H9 (cell line): ENCODE data around the gene RNU2-63P. TPM values are rescaled to one million over a fixed set of nuclear protein-coding genes. Genes with fewer than 3 reads are reported as not detected.
"Not testable (repeated sequence)": the region's sequence is repeated elsewhere in the genome, so short reads cannot be mapped to it uniquely, and the experiment has no call there.

Experiments used
- DNase-seq: peaks from one replicate; pipeline ENCODE4 v3.0.0-alpha.2; 2017
- H2AFZ ChIP-seq: one replicate; pipeline ENCODE4 v1.6.1; 2013; ENCODE audit warnings: mild to moderate bottlenecking, low read length, control low read depth, moderate library complexity
- H2AK5ac ChIP-seq: 2 replicates; pipeline ENCODE4 v1.6.1; 2013; ENCODE audit warnings: low read length, control low read depth, mixed read lengths; ENCODE audit not compliant: insufficient read length
- H2BK120ac ChIP-seq: one replicate; pipeline ENCODE4 v1.6.1; 2013; ENCODE audit warnings: low read depth, mild to moderate bottlenecking, low read length, control low read depth, inconsistent platforms; ENCODE audit not compliant: poor library complexity, severe bottlenecking
- H2BK12ac ChIP-seq: 2 replicates; pipeline ENCODE4 v1.6.1; 2013; ENCODE audit warnings: low read length, control low read depth, mixed read lengths, low read depth; ENCODE audit not compliant: insufficient read length
- H2BK15ac ChIP-seq: 2 replicates; pipeline ENCODE4 v1.6.1; 2013; ENCODE audit warnings: low read depth, low read length, control low read depth
- H2BK20ac ChIP-seq: one replicate; pipeline ENCODE4 v1.6.1; 2013; ENCODE audit warnings: low read depth, mild to moderate bottlenecking, low read length, control low read depth, inconsistent platforms; ENCODE audit not compliant: poor library complexity, severe bottlenecking
- H2BK5ac ChIP-seq: 2 replicates; pipeline ENCODE4 v1.6.1; 2013; ENCODE audit warnings: low read length, control low read depth, mixed read lengths; ENCODE audit not compliant: insufficient read length
- H3K14ac ChIP-seq: 2 replicates; pipeline ENCODE4 v1.6.1; 2013; ENCODE audit warnings: low read length, control low read depth; ENCODE audit not compliant: insufficient read depth
- H3K18ac ChIP-seq: 2 replicates; pipeline ENCODE4 v1.6.1; 2013; ENCODE audit warnings: low read depth, mild to moderate bottlenecking, mixed read lengths, low read length, control low read depth; ENCODE audit not compliant: insufficient read length
- H3K23ac ChIP-seq: 2 replicates; pipeline ENCODE4 v1.6.1; 2013; ENCODE audit warnings: low read length, control low read depth, mixed read lengths, low read depth; ENCODE audit not compliant: insufficient read length
- H3K23me2 ChIP-seq: 2 replicates; pipeline ENCODE4 v1.6.1; 2013; ENCODE audit warnings: low read depth, mild to moderate bottlenecking, mixed read lengths, low read length, control low read depth; ENCODE audit not compliant: insufficient read length, poor library complexity, severe bottlenecking
- H3K27ac ChIP-seq: 2 replicates; pipeline ENCODE4 v1.5.1; 2013; ENCODE audit warnings: low read length, control low read depth, mixed read lengths, low read depth; ENCODE audit not compliant: insufficient read length
- H3K27me3 ChIP-seq: 2 replicates; pipeline ENCODE4 v1.6.1; 2013; ENCODE audit warnings: low read length, control low read depth, inconsistent platforms; ENCODE audit not compliant: insufficient read depth
- H3K4ac ChIP-seq: 2 replicates; pipeline ENCODE4 v1.6.1; 2013; ENCODE audit warnings: low read depth, mild to moderate bottlenecking, control low read depth, inconsistent platforms, low read length, moderate library complexity
- H3K4me1 ChIP-seq: 2 replicates; pipeline ENCODE4 v1.6.1; 2013; ENCODE audit warnings: low read length, control low read depth, inconsistent platforms; ENCODE audit not compliant: insufficient read depth
- H3K4me2 ChIP-seq: 2 replicates; pipeline ENCODE4 v1.6.1; 2013; ENCODE audit warnings: low read length, control low read depth, mixed read lengths; ENCODE audit not compliant: insufficient read length, insufficient read depth
- H3K56ac ChIP-seq: 2 replicates; pipeline ENCODE4 v1.6.1; 2013; ENCODE audit warnings: low read depth, mild to moderate bottlenecking, mixed read lengths, low read length, control low read depth; ENCODE audit not compliant: insufficient read length
- H3K79me1 ChIP-seq: 2 replicates; pipeline ENCODE4 v1.6.1; 2013; ENCODE audit warnings: low read depth, mild to moderate bottlenecking, moderate library complexity, low read length, control low read depth, inconsistent platforms; ENCODE audit not compliant: insufficient read depth, poor library complexity, severe bottlenecking
- H3K79me2 ChIP-seq: 2 replicates; pipeline ENCODE4 v1.6.1; 2013; ENCODE audit warnings: low read length, control low read depth, inconsistent platforms; ENCODE audit not compliant: insufficient read depth
- H3K9ac ChIP-seq: 2 replicates; pipeline ENCODE4 v1.6.1; 2013; ENCODE audit warnings: low read length, control low read depth, mixed read lengths; ENCODE audit not compliant: insufficient read length; ENCODE audit errors: extremely low read depth
- H3K9me3 ChIP-seq: one replicate; pipeline ENCODE4 v1.6.1; 2013; ENCODE audit warnings: low read depth, low read length, inconsistent platforms; ENCODE audit not compliant: control insufficient read depth
- H3T11ph ChIP-seq: one replicate; pipeline ENCODE4 v1.6.1; 2013; ENCODE audit warnings: mild to moderate bottlenecking, low read length, control low read depth, inconsistent platforms
- H4K20me1 ChIP-seq: one replicate; pipeline ENCODE4 v1.6.1; 2013; ENCODE audit not compliant: control insufficient read depth, insufficient read length, insufficient read depth
- H4K5ac ChIP-seq: 2 replicates; pipeline ENCODE4 v1.6.1; 2013; ENCODE audit warnings: low read depth, mild to moderate bottlenecking, mixed read lengths, low read length, control low read depth; ENCODE audit not compliant: insufficient read length
- H4K8ac ChIP-seq: replicated peaks from 2 replicates; pipeline ENCODE4 v1.6.1; 2013; ENCODE audit warnings: low read length, control low read depth, mixed read lengths, low read depth; ENCODE audit not compliant: insufficient read length
- H4K91ac ChIP-seq: 2 replicates; pipeline ENCODE4 v1.6.1; 2013; ENCODE audit warnings: low read depth, mild to moderate bottlenecking, moderate library complexity, mixed read lengths, low read length, control low read depth; ENCODE audit not compliant: insufficient read length
- H3K27ac Mint-ChIP-seq, 3 experiments: 2 replicates in 2 of 3; 3 replicates in 1 of 3; pipeline ENCODE4 v1.8.0; 2020 to 2021; ENCODE audit warnings: mixed read lengths in 3 of 3, mild to moderate bottlenecking in 1 of 3, moderate library complexity in 1 of 3
- H3K27me3 Mint-ChIP-seq: 2 replicates; pipeline ENCODE4 v1.8.0; 2021; ENCODE audit warnings: low read depth, mild to moderate bottlenecking, moderate library complexity, mixed read lengths
- H3K36me3 Mint-ChIP-seq, 3 experiments: 2 replicates in 2 of 3; 3 replicates in 1 of 3; pipeline ENCODE4 v1.8.0; 2020 to 2021; ENCODE audit warnings: low read depth in 3 of 3, mixed read lengths in 3 of 3; ENCODE audit not compliant: insufficient read depth in 1 of 3
- H3K4me1 Mint-ChIP-seq, 2 experiments: 2 replicates each; pipeline ENCODE4 v1.8.0; 2020; ENCODE audit warnings: mixed read lengths in 2 of 2
- H3K4me3 Mint-ChIP-seq, 2 experiments: 2 replicates in 1 of 2; 3 replicates in 1 of 2; pipeline ENCODE4 v1.8.0; 2020 to 2021; ENCODE audit warnings: mild to moderate bottlenecking in 2 of 2, mixed read lengths in 2 of 2, moderate library complexity in 1 of 2
- H3K9me3 Mint-ChIP-seq, 2 experiments: 2 replicates in 1 of 2; 3 replicates in 1 of 2; pipeline ENCODE4 v1.8.0; 2020; ENCODE audit warnings: mild to moderate bottlenecking in 2 of 2, mixed read lengths in 2 of 2, moderate library complexity in 1 of 2
- WGBS: extraction: QIAGEN DNeasy Blood & Tissue Kit; methylation state at CpG from one replicate; pipeline ENCODE4 v1.1.7; 2013; ENCODE audit warnings: missing lambda C conversion rate, low lambda C conversion rate, mixed read lengths; ENCODE audit not compliant: insufficient read length; ENCODE audit errors: extremely low coverage; 5-methylcytosine and 5-hydroxymethylcytosine counted together
- total RNA-seq: library from RNA; stranded (reverse); gene quantifications from 2 replicates; pipeline ENCODE4 v1.2.1, GENCODE V29; 2021

The RNU2-63P gene
- total RNA-seq, 1 experiment from 2014 or later: 31.1 TPM

DNA sequence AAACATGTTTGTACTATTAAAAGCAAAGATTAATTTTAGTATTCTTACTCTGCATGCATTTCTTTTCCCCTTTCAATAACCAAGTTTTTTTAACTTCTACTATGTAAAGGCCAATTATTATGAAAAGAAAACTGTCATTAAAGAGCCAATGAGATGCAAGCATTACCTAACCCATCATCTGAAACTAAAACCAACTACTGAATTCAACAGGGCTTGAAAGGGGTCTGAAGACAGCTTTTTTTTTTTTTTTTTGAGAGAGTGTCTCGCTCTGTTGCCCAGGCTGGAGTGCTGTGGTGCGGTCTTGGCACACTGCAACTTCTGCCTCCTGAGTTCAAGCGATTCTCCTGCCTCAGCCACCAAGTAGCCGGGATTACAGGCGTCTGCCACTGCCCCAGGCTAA is 30.4 kb downstream of the RNU2-63P start:
- not testable (repeated sequence) for H3K9me3 ChIP-seq, H2BK15ac ChIP-seq, H3K27me3 ChIP-seq, H3K23me2 ChIP-seq, H3K4me3 Mint-ChIP-seq, H3T11ph ChIP-seq, H3K4me1 ChIP-seq, H3K79me1 ChIP-seq, H3K14ac ChIP-seq, H3K27ac Mint-ChIP-seq, H4K5ac ChIP-seq, H3K27me3 Mint-ChIP-seq, H3K4me2 ChIP-seq, H2AK5ac ChIP-seq, H3K18ac ChIP-seq, H3K79me2 ChIP-seq, H2BK120ac ChIP-seq, H3K23ac ChIP-seq, H3K56ac ChIP-seq, H2BK20ac ChIP-seq, H3K9me3 Mint-ChIP-seq, H3K27ac ChIP-seq, H3K36me3 Mint-ChIP-seq, H3K4me1 Mint-ChIP-seq, H2BK12ac ChIP-seq, H4K20me1 ChIP-seq, H4K8ac ChIP-seq, H3K4ac ChIP-seq, H3K9ac ChIP-seq, H2BK5ac ChIP-seq, H2AFZ ChIP-seq, H4K91ac ChIP-seq
- no CpG with 5 or more reads among the region's 5 CpGs for WGBS
- DNase-seq: peak; percentile 8

DNA sequence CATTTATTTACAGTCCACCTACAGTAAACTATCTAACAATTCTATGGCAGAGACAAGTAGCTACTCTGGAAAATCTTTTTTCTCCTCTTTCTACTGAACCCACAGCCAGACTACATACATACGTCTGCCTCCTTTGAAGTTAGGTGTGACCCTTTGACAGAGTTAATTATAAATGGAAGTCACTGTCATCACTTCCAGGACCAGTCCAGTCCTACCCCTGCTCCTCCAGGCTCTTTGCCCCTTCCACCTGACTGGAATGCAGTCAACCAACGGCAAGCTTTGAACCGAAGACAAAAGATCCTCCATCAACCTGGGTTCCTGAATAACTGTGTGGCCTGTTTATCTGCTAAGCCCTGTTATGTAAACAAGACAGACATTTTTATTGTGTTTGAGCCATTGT is 35.2 kb downstream of the RNU2-63P start:
- H3K36me3 Mint-ChIP-seq, H3K9ac ChIP-seq, H3K4ac ChIP-seq, H3K18ac ChIP-seq, H2AK5ac ChIP-seq, H3K4me3 Mint-ChIP-seq, H3K23me2 ChIP-seq, H3K4me2 ChIP-seq, H4K91ac ChIP-seq, H4K20me1 ChIP-seq, H3K4me1 Mint-ChIP-seq, DNase-seq, H4K8ac ChIP-seq, H3K27me3 ChIP-seq, H4K5ac ChIP-seq, H3K27ac ChIP-seq, H2AFZ ChIP-seq, H3K14ac ChIP-seq, H3K56ac ChIP-seq, H3K9me3 Mint-ChIP-seq, H2BK20ac ChIP-seq, H3K79me1 ChIP-seq, H3K4me1 ChIP-seq, H3K27ac Mint-ChIP-seq, H3K23ac ChIP-seq, H3K79me2 ChIP-seq, H3K9me3 ChIP-seq, H3K27me3 Mint-ChIP-seq, H2BK15ac ChIP-seq, H2BK5ac ChIP-seq, H2BK120ac ChIP-seq, H2BK12ac ChIP-seq, H3T11ph ChIP-seq: not testable (repeated sequence)
- WGBS: no CpG with 5 or more reads among the region's 3 CpGs
